Kidney capillary endothelial cell (primary cell): ENCODE results near the gene ARPC5.

Source experiments
- DNase-seq: peaks from one replicate; pipeline ENCODE4 v3.0.0-alpha.2; 2018; ENCODE audit warnings: low spot score

The ARPC5 gene

DNA sequence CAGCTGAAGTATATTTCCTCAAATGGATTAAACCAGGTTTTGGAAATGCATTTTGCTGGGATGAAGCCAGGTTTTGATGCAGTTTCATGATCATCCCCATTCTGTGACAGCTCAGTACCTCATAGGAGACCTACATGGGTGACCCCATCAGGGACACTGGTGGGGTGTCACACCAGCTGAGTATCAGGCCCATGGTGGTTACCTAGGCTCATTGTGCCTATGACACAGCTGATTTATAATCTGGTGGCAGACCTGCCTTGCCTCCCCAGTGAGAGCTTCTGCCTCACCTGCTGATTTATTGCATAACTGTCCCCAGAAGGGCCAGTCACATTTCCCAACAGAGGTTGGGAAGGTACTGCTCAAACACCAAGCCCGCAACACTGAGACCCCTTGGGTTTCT is 49.1 kb downstream of the ARPC5 start:
- DNase-seq: no peak

DNA sequence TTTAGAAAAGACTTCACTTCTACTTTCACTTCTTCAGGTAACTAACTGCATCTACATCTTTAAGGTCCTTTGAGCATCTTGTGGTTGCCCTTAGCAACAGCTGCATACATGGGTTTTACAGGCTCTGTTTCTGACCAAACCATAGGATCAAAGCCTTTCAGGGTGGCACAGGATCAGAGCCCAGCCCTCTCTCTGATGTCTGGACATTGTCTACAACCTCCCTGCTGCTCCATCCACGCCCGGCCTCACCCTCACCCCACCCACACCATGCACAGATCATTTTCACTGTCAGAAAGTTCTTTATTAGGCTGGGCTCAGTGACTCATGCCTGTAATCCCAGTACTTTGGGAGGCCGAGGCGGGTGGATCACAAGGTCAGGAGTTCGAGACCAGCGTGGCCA is 50.5 kb downstream of the ARPC5 start:
- no peak for DNase-seq

DNA sequence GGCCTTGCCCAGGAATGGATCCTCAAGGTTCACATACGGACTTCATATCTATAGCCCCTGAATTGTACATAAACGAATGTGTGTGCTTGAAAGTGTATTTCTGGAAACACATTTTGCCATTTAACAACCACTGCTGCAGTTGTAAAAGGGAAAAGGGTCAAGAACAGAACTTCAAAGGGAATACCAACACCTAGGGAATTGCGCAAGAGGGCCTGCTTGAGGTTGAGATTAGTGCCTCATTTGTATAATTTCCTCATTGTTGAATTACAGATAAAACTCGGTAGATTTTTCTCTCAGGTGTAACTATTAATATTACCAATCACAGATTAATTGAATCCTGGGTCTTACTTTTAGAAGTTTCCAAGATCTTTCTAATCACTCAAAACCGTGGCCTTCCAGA is 51.4 kb downstream of the ARPC5 start:
- no peak for DNase-seq

DNA sequence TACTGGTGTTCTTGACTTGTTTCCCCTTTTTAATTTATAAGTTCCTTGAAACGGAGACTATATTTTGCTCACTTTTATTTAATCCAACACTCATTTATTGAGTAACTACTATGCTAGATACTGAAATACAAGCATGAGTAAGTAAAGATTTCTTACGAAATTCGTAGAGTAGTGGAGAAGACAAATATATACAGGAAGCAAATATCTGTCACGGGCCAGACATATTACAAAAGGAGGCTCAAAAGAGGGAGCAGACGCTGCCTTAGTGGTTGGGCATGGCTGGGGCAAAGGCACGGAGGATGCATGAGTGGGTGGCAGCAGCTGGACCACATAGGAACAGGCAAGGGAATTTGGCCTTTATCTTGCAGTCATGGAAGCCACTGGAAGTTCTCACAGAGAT is 52.1 kb downstream of the ARPC5 start:
- no peak for DNase-seq

DNA sequence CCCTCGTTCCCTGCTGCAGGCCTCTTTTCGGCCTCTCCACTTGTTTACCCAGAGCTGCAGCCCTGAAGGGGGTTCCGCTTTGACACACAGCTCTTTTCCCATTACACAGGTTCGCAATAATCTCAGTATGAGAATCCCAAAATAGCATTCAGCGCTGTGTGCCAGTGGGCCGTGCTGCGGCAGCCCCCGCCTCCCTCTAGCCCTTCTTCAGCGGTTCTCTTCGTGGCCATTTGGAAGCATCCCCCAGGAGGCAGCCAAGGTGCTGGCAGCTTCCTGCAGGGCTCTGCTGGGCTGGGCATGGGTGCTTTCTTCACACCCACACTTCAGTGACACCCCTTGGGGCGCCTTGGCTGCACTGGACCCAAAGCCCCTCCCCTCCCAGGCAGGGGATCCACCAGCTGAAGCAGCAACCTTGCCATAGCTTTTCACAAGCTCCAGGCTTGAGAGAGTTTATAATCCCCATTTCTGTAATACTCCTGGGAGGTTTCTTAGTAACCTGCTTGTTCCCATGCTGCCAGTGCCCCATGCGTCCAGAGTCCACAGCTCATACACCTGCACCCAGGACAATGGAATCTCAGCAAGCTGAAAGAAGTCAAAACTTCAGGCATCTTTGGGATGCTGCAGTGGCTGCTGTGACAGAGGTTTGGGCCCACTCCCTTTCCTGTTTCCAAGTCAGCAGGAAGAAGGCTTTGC is 53.4 kb downstream of the ARPC5 start:
- no peak for DNase-seq

DNA sequence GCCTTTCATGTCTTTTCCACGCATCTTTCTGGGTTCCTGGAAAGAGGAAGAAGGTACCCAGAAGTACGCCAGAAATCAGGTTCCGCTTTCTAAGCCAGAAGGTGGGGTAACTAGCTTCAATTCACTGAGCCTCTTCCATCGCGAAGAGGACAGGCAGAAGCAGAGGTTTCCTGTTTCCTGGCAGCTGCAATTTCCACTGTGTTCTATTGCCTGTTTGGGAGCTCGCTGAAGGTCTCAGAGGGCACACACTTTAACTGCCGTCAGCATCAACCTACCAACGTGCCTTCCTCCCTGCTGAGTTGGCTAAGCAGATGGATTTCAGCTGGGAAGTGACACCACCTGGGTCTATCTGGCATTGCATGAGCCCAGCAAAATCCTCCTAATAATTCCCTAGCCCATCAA is 55.3 kb downstream of the ARPC5 start:
- peak; percentile 51 for DNase-seq

DNA sequence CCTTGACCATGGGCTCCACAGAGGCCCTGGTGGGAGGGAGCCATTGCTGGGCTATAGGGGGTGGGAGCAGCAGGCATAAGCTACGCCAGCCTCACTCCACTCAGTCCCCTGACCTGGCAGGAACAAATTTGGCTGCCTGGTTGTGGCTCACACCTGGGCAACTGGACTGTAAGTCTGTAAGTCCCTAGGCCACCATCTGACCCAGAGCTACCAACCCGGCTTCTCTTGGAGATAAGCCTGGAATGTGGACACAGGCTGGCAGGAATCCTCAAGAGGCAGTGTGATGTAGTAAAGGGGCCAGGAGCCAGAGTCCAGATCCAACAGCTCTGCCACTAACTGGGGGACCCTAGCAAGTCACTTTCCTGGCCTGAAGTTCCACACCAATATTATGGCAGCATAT is 56.7 kb downstream of the ARPC5 start:
- DNase-seq: no peak

DNA sequence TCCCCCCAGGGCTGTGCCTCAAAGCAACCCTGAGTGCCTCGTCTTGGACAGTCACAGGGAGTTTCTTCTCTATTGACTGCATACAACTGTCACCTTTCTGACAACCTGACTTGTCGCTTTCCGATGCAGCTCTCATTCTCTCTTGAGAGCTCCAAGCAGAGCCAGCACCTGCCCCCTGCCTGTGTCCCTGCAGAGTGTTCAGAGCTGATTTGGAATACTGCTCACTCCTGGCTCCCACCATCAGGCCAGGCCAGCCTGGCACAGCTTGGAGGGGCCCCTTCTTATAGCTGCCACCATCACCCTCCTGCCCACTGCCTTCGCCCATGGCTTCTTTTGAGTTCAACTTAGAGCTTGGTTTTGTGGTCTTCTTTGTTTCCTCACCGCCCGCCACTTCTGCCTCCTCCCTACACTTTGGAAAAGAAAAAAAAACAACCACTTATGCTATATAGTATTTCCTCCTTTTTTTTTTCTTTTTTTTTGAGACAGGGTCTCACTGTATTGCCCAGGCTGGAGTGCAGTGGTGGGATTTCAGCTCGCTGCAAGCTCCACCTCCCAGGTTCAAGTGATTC is 57.6 kb downstream of the ARPC5 start:
- DNase-seq: no peak

DNA sequence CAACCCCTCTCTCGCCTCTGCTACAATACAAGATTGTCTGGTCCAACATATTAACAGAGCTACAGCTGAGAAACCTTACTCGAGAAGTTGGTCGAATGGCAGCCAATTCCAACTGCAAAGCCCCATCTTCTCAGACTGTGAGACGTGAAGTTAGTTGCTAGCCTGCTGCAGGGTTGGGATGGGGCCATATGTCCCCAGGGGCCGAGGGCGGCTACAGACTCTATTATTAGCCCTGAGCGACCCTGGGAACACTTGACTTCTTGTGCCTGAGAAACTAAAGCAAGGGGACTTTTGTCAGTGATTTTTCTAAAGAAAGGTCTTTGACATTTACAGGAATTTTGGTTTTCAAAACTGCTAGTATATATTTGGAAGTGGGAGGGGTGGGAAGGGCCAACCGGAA is 59.0 kb downstream of the ARPC5 start:
- no peak for DNase-seq

DNA sequence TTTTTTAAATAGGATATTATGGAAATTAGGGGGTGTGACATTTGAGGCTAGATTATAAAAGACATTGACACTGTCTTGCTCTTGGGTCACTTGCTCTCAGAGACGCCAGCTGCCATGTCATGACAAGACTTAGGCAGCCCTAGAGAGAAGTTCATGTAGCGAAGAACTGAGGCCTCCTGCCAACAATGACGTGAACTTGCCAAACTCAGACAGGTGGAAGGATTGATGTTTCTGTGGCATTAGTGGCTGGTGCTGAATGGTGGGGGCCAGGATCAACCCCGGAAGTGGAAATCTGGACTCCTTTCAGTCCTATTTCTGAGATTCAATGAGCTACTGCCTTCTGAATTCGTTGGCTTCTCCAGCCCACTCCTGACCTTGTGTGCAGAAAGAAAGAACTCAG is 60.0 kb downstream of the ARPC5 start:
- no peak for DNase-seq

DNA sequence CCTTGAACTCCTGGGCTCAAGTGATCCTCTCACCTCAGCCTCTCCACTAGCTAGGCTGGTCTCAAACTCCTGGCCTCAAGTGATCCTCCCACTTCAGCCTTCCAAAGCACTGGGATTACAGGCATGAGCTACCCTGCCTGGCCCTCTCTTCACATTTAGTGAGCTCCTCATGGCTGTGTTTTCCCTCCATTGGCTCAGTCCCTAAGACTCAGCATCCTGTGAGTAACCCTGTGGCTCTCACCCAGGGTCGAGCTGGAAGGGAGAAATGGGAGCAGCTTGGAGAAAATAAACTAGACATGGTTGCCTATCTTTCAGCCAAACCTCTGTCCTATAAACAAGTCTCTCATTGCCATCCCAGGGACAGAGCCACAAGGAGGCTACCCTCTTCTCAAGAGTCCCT is 62.9 kb downstream of the ARPC5 start:
- no peak for DNase-seq

DNA sequence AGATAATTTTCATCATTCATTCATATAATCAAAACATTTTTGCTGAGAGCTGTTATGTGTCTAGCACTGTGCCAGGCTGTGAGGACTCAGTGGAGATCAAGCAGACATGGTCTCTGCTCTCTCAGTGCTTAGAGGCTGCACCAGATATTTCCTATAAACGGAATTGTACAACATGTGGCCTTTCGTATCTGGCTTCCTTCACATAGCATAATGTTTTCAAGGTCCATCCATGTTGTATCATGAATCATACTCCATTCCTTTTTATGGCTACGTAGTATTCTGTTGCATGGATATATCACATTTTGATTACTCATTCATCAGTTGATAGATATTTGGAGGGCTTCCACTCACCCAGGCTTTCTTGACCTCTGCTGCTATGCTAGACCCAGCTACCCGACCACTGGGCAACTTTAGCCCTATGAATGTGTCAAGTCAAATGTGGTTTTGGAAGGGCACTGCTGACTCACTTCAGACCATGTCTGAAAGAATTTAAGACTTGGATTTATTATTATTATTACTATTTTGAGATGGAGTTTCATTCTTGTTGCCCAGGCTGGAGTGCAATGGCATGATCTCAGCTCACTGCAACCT is 63.8 kb downstream of the ARPC5 start:
- no peak for DNase-seq
